SK-N-SH (cell line): ENCODE results near the gene ZNF211.

Experiments used
- ELF1 ChIP-seq: IDR thresholded peaks from 2 replicates; pipeline ENCODE4 v1.4.0; 2012
- EP300 ChIP-seq, 2 experiments: IDR thresholded peaks; 2 replicates each; pipeline versions ENCODE4 v1.4.0 to v1.6.1; 2012; ENCODE audit warnings: borderline replicate concordance in 1 of 2, low read depth in 1 of 2, low read length in 1 of 2
- FOXJ3 ChIP-seq: sonication (generic); formaldehyde crosslinking; IDR thresholded peaks from 2 replicates; pipeline ENCODE4 v1.5.1; 2020; ENCODE audit warnings: mild to moderate bottlenecking, missing genetic modification reagents
- GABPA ChIP-seq: IDR thresholded peaks from 2 replicates; pipeline ENCODE4 v1.4.0; 2012; ENCODE audit warnings: low read depth, mild to moderate bottlenecking
- TF ChIP-seq, protein P1 (sequence below): fragments of 150-350 bp; IDR thresholded peaks from 2 replicates; pipeline ENCODE4 v1.6.1; 2016; ENCODE audit warnings: mild to moderate bottlenecking, low read depth, low read length
- TF ChIP-seq, protein P2 (sequence below): fragments of 200-600 bp; sonication (generic); IDR thresholded peaks from 2 replicates; pipeline ENCODE4 v1.6.1; 2017; ENCODE audit warnings: antibody characterized with exemption, mild to moderate bottlenecking, moderate library complexity
- TF ChIP-seq, protein P3 (sequence below): IDR thresholded peaks from 2 replicates; pipeline ENCODE4 v1.4.0; 2012; ENCODE audit warnings: low read depth

DNA sequence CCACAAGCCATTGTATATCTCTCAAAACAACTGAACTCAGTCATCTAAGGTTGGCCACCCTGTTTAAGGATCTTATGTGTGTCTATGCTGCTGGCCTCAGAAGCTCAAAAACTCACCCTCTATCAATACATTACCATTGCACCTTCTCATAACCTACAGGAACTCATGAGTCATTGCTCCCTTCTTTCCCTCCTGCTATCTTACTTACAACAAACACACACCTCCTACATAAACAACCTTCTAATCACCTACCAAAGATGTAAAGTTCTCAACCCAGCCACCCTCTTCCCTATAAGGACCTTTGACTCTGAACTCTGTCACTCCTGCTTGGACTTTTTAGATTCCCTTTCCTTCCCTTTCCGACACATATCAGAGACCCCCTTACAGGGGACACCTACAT, 22.5 kb downstream of the ZNF211 start:
- TF ChIP-seq, protein P1, sequence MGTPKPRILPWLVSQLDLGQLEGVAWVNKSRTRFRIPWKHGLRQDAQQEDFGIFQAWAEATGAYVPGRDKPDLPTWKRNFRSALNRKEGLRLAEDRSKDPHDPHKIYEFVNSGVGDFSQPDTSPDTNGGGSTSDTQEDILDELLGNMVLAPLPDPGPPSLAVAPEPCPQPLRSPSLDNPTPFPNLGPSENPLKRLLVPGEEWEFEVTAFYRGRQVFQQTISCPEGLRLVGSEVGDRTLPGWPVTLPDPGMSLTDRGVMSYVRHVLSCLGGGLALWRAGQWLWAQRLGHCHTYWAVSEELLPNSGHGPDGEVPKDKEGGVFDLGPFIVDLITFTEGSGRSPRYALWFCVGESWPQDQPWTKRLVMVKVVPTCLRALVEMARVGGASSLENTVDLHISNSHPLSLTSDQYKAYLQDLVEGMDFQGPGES: no peak
- TF ChIP-seq, protein P2, sequence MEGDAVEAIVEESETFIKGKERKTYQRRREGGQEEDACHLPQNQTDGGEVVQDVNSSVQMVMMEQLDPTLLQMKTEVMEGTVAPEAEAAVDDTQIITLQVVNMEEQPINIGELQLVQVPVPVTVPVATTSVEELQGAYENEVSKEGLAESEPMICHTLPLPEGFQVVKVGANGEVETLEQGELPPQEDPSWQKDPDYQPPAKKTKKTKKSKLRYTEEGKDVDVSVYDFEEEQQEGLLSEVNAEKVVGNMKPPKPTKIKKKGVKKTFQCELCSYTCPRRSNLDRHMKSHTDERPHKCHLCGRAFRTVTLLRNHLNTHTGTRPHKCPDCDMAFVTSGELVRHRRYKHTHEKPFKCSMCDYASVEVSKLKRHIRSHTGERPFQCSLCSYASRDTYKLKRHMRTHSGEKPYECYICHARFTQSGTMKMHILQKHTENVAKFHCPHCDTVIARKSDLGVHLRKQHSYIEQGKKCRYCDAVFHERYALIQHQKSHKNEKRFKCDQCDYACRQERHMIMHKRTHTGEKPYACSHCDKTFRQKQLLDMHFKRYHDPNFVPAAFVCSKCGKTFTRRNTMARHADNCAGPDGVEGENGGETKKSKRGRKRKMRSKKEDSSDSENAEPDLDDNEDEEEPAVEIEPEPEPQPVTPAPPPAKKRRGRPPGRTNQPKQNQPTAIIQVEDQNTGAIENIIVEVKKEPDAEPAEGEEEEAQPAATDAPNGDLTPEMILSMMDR: no peak
- TF ChIP-seq GABPA (no peak), ELF1 (no peak), FOXJ3 (no peak), EP300 (IDR thresholded peaks at IDR 0.05; ENCODE audit: borderline replicate concordance in 1 of 2, low read depth in 1 of 2, low read length in 1 of 2) (no peak)
- TF ChIP-seq, protein P3, sequence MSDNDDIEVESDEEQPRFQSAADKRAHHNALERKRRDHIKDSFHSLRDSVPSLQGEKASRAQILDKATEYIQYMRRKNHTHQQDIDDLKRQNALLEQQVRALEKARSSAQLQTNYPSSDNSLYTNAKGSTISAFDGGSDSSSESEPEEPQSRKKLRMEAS: no peak
